OCI-LY3 (cell line): Measurements from ENCODE around the gene FMN1.

Experiments used
- CTCF ChIP-seq: fragments of 200-600, 300-600 bp; sonication (generic); IDR thresholded peaks from 2 replicates; pipeline ENCODE4 v1.5.1; 2014; ENCODE audit warnings: antibody characterized with exemption, low read length, low read depth
- EZH2phosphoT487 ChIP-seq: fragments of 200-600 bp; shearing (Covaris generic); IDR thresholded peaks from 2 replicates; pipeline ENCODE4 v1.6.1; 2018; ENCODE audit warnings: antibody characterized with exemption, mixed run types, low read depth

- TF ChIP-seq CTCF (no peak), EZH2phosphoT487 (no peak)
Measured at GRCh38 chr15:33074212-33074611, 120.3 kb downstream of the FMN1 start.
